Aorta (tissue), 4 donors: ENCODE measurements around the gene VTI1A. TPM values are rescaled to one million over a fixed set of nuclear protein-coding genes. Genes with fewer than 3 reads are reported as not detected.

Experiments
- microRNA-seq, 2 donors: library from miRNA; unstranded; fragments of <30 nt; microRNA quantifications; one replicate each; pipeline ENCODE4 v1.2.0, GENCODE V29; 2020
- polyA plus RNA-seq, 2 donors: library from polyadenylated mRNA; stranded (reverse); fragments of 200-250 nt; gene quantifications; one replicate each; pipeline ENCODE4 v1.2.3, GENCODE V29; 2013
- total RNA-seq, 2 donors: library from RNA; stranded (reverse); fragmentation: NEBNext Ultra II Directional; extraction: Animal tissue kit (Norgen Biotek cat#: 25700); gene quantifications; one replicate each; pipeline ENCODE4 v1.2.1, GENCODE V29; 2021
- donor health status: healthy with polysubstance abuse.
- donor health status: Bipolar disorder and iron deficiency.
- donor health status: DM: no; HTN: no; CAD: no.
- donor health status: DM: yes; HTN: yes; CAD: no.

Gene VTI1A
- total and polyA plus RNA-seq, 4 donors = 8.6 to 43.1 (median 23.2) TPM

Small RNA genes lying within 50 kb of the gene (microRNA-seq; reads per million reads assigned to microRNA genes)
- 0 reads per million in 2 donors for gene MIR4295

Other genes starting within 250 kb of the VTI1A start
- gene TECTB, start 163.8 kb upstream of the VTI1A start, total RNA-seq = not detected
- gene TECTB, start 163.8 kb upstream of the VTI1A start, polyA plus RNA-seq = not detected
- 10 to 100 TPM; 13.4 to 18.4 TPM for gene ACSL5, start 73.1 kb upstream of the VTI1A start, total RNA-seq
- 10 to 100 TPM in 1 of 2 donors, under 1 TPM in 1; 0.92 to 18.7 TPM for gene ACSL5, start 73.1 kb upstream of the VTI1A start, polyA plus RNA-seq
- gene ZDHHC6, start 301 bp upstream of the VTI1A start, total RNA-seq = 10 to 100 TPM; 27.7 to 28.7 TPM
- gene ZDHHC6, start 301 bp upstream of the VTI1A start, polyA plus RNA-seq = 10 to 100 TPM; 24.8 to 41.7 TPM